Tibial nerve (tissue), 4 donors: ENCODE measurements around the gene DEFB123.

Experiments
- CTCF ChIP-seq, 5 experiments: fragments of 200-600 bp in 3 of 5; fragments of 450-650 bp in 2 of 5; sonication (generic) in 3 of 5; IDR thresholded peaks; one replicate each; pipeline ENCODE4 v1.5.1; 2016 to 2019; ENCODE audit warnings: antibody characterized with exemption in 5 of 5, mild to moderate bottlenecking in 3 of 5, moderate library complexity in 2 of 5
- EP300 ChIP-seq, 2 donors: sonication (generic); formaldehyde crosslinking; IDR thresholded peaks; one replicate each; pipeline ENCODE4 v1.6.1; 2017; ENCODE audit warnings: antibody characterized with exemption in 2 of 2, mild to moderate bottlenecking in 1 of 2
- POLR2A ChIP-seq, 2 donors: fragments of 450-650 bp; IDR thresholded peaks; one replicate each; pipeline ENCODE4 v1.6.1; 2017; ENCODE audit warnings: antibody characterized with exemption in 2 of 2, mild to moderate bottlenecking in 2 of 2, moderate library complexity in 2 of 2

- TF ChIP-seq CTCF (IDR thresholded peaks at IDR 0.05) = no peak
- TF ChIP-seq POLR2A (IDR thresholded peaks at IDR 0.05) = no peak
- TF ChIP-seq EP300 (IDR thresholded peaks at IDR 0.05) = no peak
These were observed 9.3 kb downstream of the DEFB123 start for GRCh38 chr20:31449511-31450414.
